GM12878 (cell line): ENCODE data around the gene TSC2. TPM values are rescaled to one million over a fixed set of nuclear protein-coding genes. Genes with fewer than 3 reads are reported as not detected.

Source experiments
- ATAC-seq: fragments of 200-7000 bp; cut with Tn5 transposase; 3 replicates; pipeline ENCODE4 v1.9.1; 2020; ENCODE audit warnings: mild to moderate bottlenecking, moderate library complexity
- BruUV-seq: library from RNA; stranded (reverse); fragments of 400-500 nt; replicated peaks from 2 replicates; lab custom pipeline; 2021; lab: Mats Ljungman, UMichigan
- CTCF ChIA-PET: fragments of 300-600 bp; sonication (Branson Sonifier 250); formaldehyde crosslinking; extraction: SDS; loops from one replicate; lab custom pipeline; 2021; ENCODE audit warnings: inconsistent platforms; lab: Yijun Ruan, JAX
- POLR2A ChIA-PET: fragments of 350-600 bp; formaldehyde crosslinking; extraction: SDS; loops from one replicate; lab custom pipeline; 2021; ENCODE audit warnings: inconsistent platforms; lab: Charles Lee
- RAD21 ChIA-PET: fragments of 300-600 bp; sonication (Branson Sonifier 250); formaldehyde crosslinking; loops from one replicate; lab custom pipeline; 2023; ENCODE audit warnings: antibody characterized with exemption; ENCODE audit not compliant: unreplicated experiment; lab: Charles Lee
- SMC1A ChIA-PET: fragments of 300-600 bp; sonication (Branson Sonifier 250); formaldehyde crosslinking; loops from one replicate; lab custom pipeline; 2023; ENCODE audit not compliant: unreplicated experiment, uncharacterized antibody; lab: Charles Lee
- DNase-seq: peaks from one replicate; pipeline ENCODE4 v3.0.0-alpha.2; 2011; ENCODE audit warnings: low read depth, low spot score
- FAIRE-seq: peaks from 3 replicates; lab custom pipeline; 2011; peaks lifted over from hg19 to GRCh38; lab: Jason Lieb, UNC
- H2AFZ ChIP-seq: 2 replicates; pipeline ENCODE4 v1.6.0; 2011; ENCODE audit warnings: low read depth, low read length, control low read depth; ENCODE audit not compliant: control insufficient read depth
- H3K27ac ChIP-seq: 2 replicates; pipeline ENCODE4 v1.5.1; 2011; ENCODE audit warnings: control low read depth; ENCODE audit not compliant: control insufficient read depth, insufficient read depth
- H3K27me3 ChIP-seq, 2 experiments: replicated peaks in 1 of 2; 2 replicates each; pipeline versions ENCODE4 v1.6.0 to v1.6.1; 2011; ENCODE audit warnings: low read length in 1 of 2; ENCODE audit not compliant: control insufficient read depth in 2 of 2, insufficient read depth in 2 of 2
- H3K36me3 ChIP-seq, 2 experiments: 2 replicates each; pipeline ENCODE4 v1.5.1; 2011; ENCODE audit warnings: low read length in 1 of 2; ENCODE audit not compliant: control insufficient read depth in 2 of 2, insufficient read depth in 2 of 2
- H3K4me1 ChIP-seq: 2 replicates; pipeline ENCODE4 v1.6.1; 2011; ENCODE audit warnings: mild to moderate bottlenecking, low read length, moderate library complexity, mixed read lengths; ENCODE audit not compliant: control insufficient read depth, insufficient read depth
- H3K4me2 ChIP-seq: 2 replicates; pipeline ENCODE4 v1.6.0; 2011; ENCODE audit warnings: control low read depth; ENCODE audit not compliant: control insufficient read depth, insufficient read depth
- H3K4me3 ChIP-seq: fragments of 200-600 bp; sonication (generic); 2 replicates; pipeline ENCODE4 v1.5.1; 2016
- H3K79me2 ChIP-seq: 2 replicates; pipeline ENCODE4 v1.6.0; 2011; ENCODE audit warnings: low read length; ENCODE audit not compliant: control insufficient read depth, insufficient read depth
- H3K9ac ChIP-seq: 2 replicates; pipeline ENCODE4 v1.8.0; 2011; ENCODE audit warnings: low read length, control low read depth, mixed read lengths; ENCODE audit not compliant: control insufficient read depth, insufficient read depth
- H3K9me3 ChIP-seq: replicated peaks from 3 replicates; pipeline ENCODE4 v1.5.1; 2011; ENCODE audit warnings: mild to moderate bottlenecking, low read length; ENCODE audit not compliant: control insufficient read depth, insufficient read depth
- H4K20me1 ChIP-seq: 2 replicates; pipeline ENCODE4 v1.6.0; 2011; ENCODE audit not compliant: control insufficient read depth, insufficient read depth
- BCL3 ChIP-seq: IDR thresholded peaks from 2 replicates; pipeline ENCODE4 v1.6.1; 2011; ENCODE audit warnings: borderline replicate concordance, low read depth, mild to moderate bottlenecking, moderate library complexity, low read length; ENCODE audit not compliant: insufficient read depth, poor library complexity, severe bottlenecking
- CTCF ChIP-seq, 3 experiments: IDR thresholded peaks in 2 of 3; conservative IDR thresholded peaks in 1 of 3; 2 replicates each; pipeline ENCODE4 v1.5.1; 2011; ENCODE audit warnings: low read depth in 3 of 3, low read length in 3 of 3, mild to moderate bottlenecking in 3 of 3, control low read depth in 2 of 3, moderate library complexity in 2 of 3, inconsistent platforms in 1 of 3, mixed read lengths in 1 of 3; ENCODE audit not compliant: control insufficient read depth in 2 of 3, insufficient read depth in 1 of 3; ENCODE audit errors: extremely low read depth in 1 of 3
- JUND ChIP-seq: IDR thresholded peaks from 2 replicates; pipeline ENCODE4 v1.6.1; 2012; ENCODE audit warnings: low read depth, mild to moderate bottlenecking, low read length, improper control_type of control experiment, moderate library complexity
- WGBS: methylation state at CpG from one replicate; pipeline ENCODE4 v1.1.6; 2016; ENCODE audit warnings: low lambda C conversion rate; ENCODE audit not compliant: insufficient replicate concordance, insufficient coverage; ENCODE audit errors: missing lambda C conversion rate; 5-methylcytosine and 5-hydroxymethylcytosine counted together
- in situ Hi-C: fragments of 300-500 bp; cut with MboI; formaldehyde crosslinking; loops from 9 replicates; pipeline ENCODE4 v1.14.3; 2018; ENCODE audit warnings: mixed read lengths
- intact Hi-C: fragments of 100-400 bp; cut with micrococcal nuclease; formaldehyde crosslinking; loops from one replicate; pipeline ENCODE4 v1.14.2; 2022; ENCODE audit not compliant: unreplicated experiment
- polyA plus RNA-seq, 11 experiments: library from polyadenylated mRNA; depleted of rRNA in 4 of 11; unstranded in 6 of 11; stranded (reverse) in 5 of 11; fragments of >200 nt; fragmentation: Nextera tagmentation in 4 of 11; fragmentation: Illumina TruSeq in 1 of 11; extraction: Ambion mirVana in 4 of 11; extraction: Trizol in 1 of 11; gene quantifications; 1 replicate in 1 of 11; 2 replicates in 10 of 11; pipeline versions ENCODE4 v1.2.1 to v1.2.3, GENCODE V29; 2011 to 2016; ENCODE audit warnings: inconsistent platforms in 2 of 11, missing spikeins in 2 of 11, low read depth in 1 of 11
- total RNA-seq, 4 experiments: library from RNA; depleted of rRNA in 3 of 4; stranded (reverse); fragments of >200 nt in 3 of 4; fragmentation: Illumina TruSeq in 1 of 4; extraction: Trizol in 1 of 4; gene quantifications; 2 replicates each; pipeline versions ENCODE4 v1.2.1 to v1.2.3, GENCODE V29; 2013 to 2021

Gene TSC2
- total and polyA plus RNA-seq, 10 of the 15 experiments (the other 5 are each of a cell fraction or from before 2014, with no cell fraction given), result 1.6 to 77.0 (median 21.6) TPM

GRCh38 chr16:2056077-2056476 is 8.3 kb downstream of the TSC2 start:
- Histone ChIP-seq H3K9me3 (no peaks in the 10 kb centered on the region), H3K27me3 (no peaks in the 10 kb centered on the region), H3K36me3 (peaks cover 2 to 11% of the 10 kb centered on the region in 2 experiments; a peak in 2 of 4 replicates), H3K4me2 (no peak overlapping the region), H3K9ac (no peak overlapping the region), H3K27ac (no peak overlapping the region), H4K20me1 (no peaks in the 10 kb centered on the region), H3K4me1 (no peaks in the 10 kb centered on the region), H3K79me2 (no peaks in the 10 kb centered on the region), H3K4me3 (no peak overlapping the region), H2AFZ (no peak overlapping the region)
- TF ChIP-seq BCL3, result no peak
- TF ChIP-seq JUND, result no peak
- peak in 2 of 3 experiments; percentile 12; a peak in 1 of 6 replicates for TF ChIP-seq CTCF (IDR thresholded peaks at IDR 0.05 in 2 of 3, conservative IDR thresholded peaks at IDR 0.05 in 1 of 3; ENCODE audit: control insufficient read depth in 2 of 3, extremely low read depth in 1 of 3, insufficient read depth in 1 of 3, low read depth in 3 of 3, low read length in 3 of 3)
- SMC1A ChIA-PET, result no interaction called here
- POLR2A ChIA-PET, result no interaction called here
- CTCF ChIA-PET, result interaction anchor here (1.0 to 1.7 kb wide), 3 partner anchors 24 to 170 kb away, joined by 3 to 6 read pairs (median 3); no protein-coding TSS in a partner anchor
- intact Hi-C loops (no loop called here), in situ Hi-C loops (no loop called here)
- BruUV-seq, result no TSS peak
- DNase-seq, result no peak
- RAD21 ChIA-PET, result no interaction called here
- ATAC-seq, result 0 out of 3 replicates have a peak, but pooled peaks have one; percentile 19
- WGBS, result 50% methylated on average over 15 of the region's 15 CpGs
- no peak for FAIRE-seq
